Nephron progenitor cell (in vitro differentiated cells): ENCODE results near the gene C2CD3.

Experiments used
- DNase-seq: peaks from one replicate; pipeline ENCODE4 v3.0.0; 2021
- H3K27ac Mint-ChIP-seq: 2 replicates; pipeline ENCODE4 v1.8.0; 2021; ENCODE audit warnings: mild to moderate bottlenecking, moderate library complexity, mixed read lengths
- H3K27me3 Mint-ChIP-seq: 2 replicates; pipeline ENCODE4 v1.8.0; 2021; ENCODE audit warnings: mild to moderate bottlenecking, low read depth, mixed read lengths; ENCODE audit not compliant: poor library complexity
- H3K36me3 Mint-ChIP-seq: 2 replicates; pipeline ENCODE4 v1.8.0; 2021; ENCODE audit warnings: low read depth, mixed read lengths
- H3K4me1 Mint-ChIP-seq: 2 replicates; pipeline ENCODE4 v1.8.0; 2021; ENCODE audit warnings: mixed read lengths
- H3K4me3 Mint-ChIP-seq: 2 replicates; pipeline ENCODE4 v1.8.0; 2021; ENCODE audit warnings: mild to moderate bottlenecking, moderate library complexity, mixed read lengths
- H3K9me3 Mint-ChIP-seq: 2 replicates; pipeline ENCODE4 v1.8.0; 2021; ENCODE audit warnings: mild to moderate bottlenecking, moderate library complexity, mixed read lengths
- TF ChIP-seq, protein P1 (sequence below): fragments of 200-600 bp; sonication (generic); IDR thresholded peaks from 2 replicates; pipeline ENCODE4 v1.5.0; 2021; ENCODE audit warnings: antibody characterized with exemption

The C2CD3 gene

GRCh38 chr11:73968356-73968966 lies 202.3 kb downstream of the C2CD3 start:
- Mint-ChIP-seq H3K4me3 (no peak overlapping the region), H3K27ac (no peak overlapping the region), H3K4me1 (peaks cover 14% of the 10 kb centered on the region), H3K9me3 (no peaks in the 10 kb centered on the region), H3K27me3 (peaks cover 10% of the 10 kb centered on the region), H3K36me3 (no peaks in the 10 kb centered on the region)
- TF ChIP-seq, protein P1, sequence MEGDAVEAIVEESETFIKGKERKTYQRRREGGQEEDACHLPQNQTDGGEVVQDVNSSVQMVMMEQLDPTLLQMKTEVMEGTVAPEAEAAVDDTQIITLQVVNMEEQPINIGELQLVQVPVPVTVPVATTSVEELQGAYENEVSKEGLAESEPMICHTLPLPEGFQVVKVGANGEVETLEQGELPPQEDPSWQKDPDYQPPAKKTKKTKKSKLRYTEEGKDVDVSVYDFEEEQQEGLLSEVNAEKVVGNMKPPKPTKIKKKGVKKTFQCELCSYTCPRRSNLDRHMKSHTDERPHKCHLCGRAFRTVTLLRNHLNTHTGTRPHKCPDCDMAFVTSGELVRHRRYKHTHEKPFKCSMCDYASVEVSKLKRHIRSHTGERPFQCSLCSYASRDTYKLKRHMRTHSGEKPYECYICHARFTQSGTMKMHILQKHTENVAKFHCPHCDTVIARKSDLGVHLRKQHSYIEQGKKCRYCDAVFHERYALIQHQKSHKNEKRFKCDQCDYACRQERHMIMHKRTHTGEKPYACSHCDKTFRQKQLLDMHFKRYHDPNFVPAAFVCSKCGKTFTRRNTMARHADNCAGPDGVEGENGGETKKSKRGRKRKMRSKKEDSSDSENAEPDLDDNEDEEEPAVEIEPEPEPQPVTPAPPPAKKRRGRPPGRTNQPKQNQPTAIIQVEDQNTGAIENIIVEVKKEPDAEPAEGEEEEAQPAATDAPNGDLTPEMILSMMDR, result no peak
- DNase-seq, result no peak

GRCh38 chr11:73965764-73966121 lies 205.1 kb downstream of the C2CD3 start:
- TF ChIP-seq, protein P1, result no peak
- Mint-ChIP-seq H3K4me3 (no peak overlapping the region), H3K36me3 (no peaks in the 10 kb centered on the region), H3K27me3 (peaks cover 15% of the 10 kb centered on the region), H3K9me3 (no peaks in the 10 kb centered on the region), H3K4me1 (peaks cover 14% of the 10 kb centered on the region), H3K27ac (peak overlapping the region; percentile 86)
- no peak for DNase-seq

GRCh38 chr11:73965076-73965763 lies 205.6 kb downstream of the C2CD3 start:
- H3K9me3 Mint-ChIP-seq, result no peaks in the 10 kb centered on the region
- TF ChIP-seq, protein P1, result no peak
- H3K36me3 Mint-ChIP-seq, result no peaks in the 10 kb centered on the region
- peaks cover 14% of the 10 kb centered on the region for H3K4me1 Mint-ChIP-seq
- no peak for DNase-seq
- no peak overlapping the region for H3K4me3 Mint-ChIP-seq
- peaks cover 15% of the 10 kb centered on the region for H3K27me3 Mint-ChIP-seq
- no peak overlapping the region for H3K27ac Mint-ChIP-seq

DNA sequence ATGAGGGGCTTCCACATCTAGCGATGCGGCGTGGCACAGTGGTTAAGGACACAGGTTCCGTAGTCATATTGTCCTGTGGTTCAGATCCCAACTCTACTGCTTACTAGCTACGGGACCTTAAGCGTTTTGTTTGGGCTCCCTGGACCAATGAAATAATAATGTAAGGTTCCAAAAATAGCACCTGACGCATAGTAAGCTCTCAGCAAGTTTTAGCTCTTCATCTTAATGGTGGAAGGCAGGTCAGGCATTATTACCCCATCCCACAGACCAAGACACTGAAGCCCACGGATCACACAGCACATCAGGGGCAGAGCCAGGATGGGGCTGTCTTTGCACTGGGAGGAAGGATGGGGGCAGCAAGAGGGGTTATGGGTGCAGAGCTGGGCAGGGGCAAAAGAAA lies 206.9 kb downstream of the C2CD3 start:
- peaks cover 15% of the 10 kb centered on the region for H3K27me3 Mint-ChIP-seq
- TF ChIP-seq, protein P1, result no peak
- no peak overlapping the region for H3K4me3 Mint-ChIP-seq
- H3K4me1 Mint-ChIP-seq, result peaks cover 14% of the 10 kb centered on the region
- H3K36me3 Mint-ChIP-seq, result no peaks in the 10 kb centered on the region
- no peaks in the 10 kb centered on the region for H3K9me3 Mint-ChIP-seq
- H3K27ac Mint-ChIP-seq, result no peak overlapping the region
- DNase-seq, result no peak
